Kidney (tissue), 14 donors: ENCODE data around the gene MAEA. TPM values are rescaled to one million over a fixed set of nuclear protein-coding genes. Genes with fewer than 3 reads are reported as not detected.

Experiments used
- DNase-seq, 5 donors: peaks; one replicate each; pipeline ENCODE4 v3.0.0-alpha.2; 2013 to 2020
- FAIRE-seq: peaks from 2 replicates; lab custom pipeline; 2012; peaks lifted over from hg19 to GRCh38; lab: Jason Lieb, UNC
- H3K27ac ChIP-seq, 2 donors: one replicate each; pipeline ENCODE4 v1.7.0; 2013; ENCODE audit warnings: low read depth in 2 of 2, low read length in 2 of 2, inconsistent platforms in 1 of 2
- H3K27me3 ChIP-seq: one replicate; pipeline ENCODE4 v1.7.1; 2013; ENCODE audit warnings: low read length, inconsistent platforms; ENCODE audit not compliant: control insufficient read depth, insufficient read depth
- H3K36me3 ChIP-seq, 3 donors: one replicate each; pipeline versions ENCODE4 v1.7.0 to v1.7.1; 2013; ENCODE audit warnings: low read length in 3 of 3, control low read depth in 1 of 3, inconsistent platforms in 1 of 3; ENCODE audit not compliant: insufficient read depth in 3 of 3, control insufficient read depth in 2 of 3
- H3K4me1 ChIP-seq, 3 donors: one replicate each; pipeline versions ENCODE4 v1.7.0 to v1.7.1; 2013; ENCODE audit warnings: low read length in 3 of 3, inconsistent platforms in 1 of 3, low read depth in 1 of 3; ENCODE audit not compliant: control insufficient read depth in 2 of 3, insufficient read depth in 2 of 3
- H3K4me3 ChIP-seq, 3 donors: one replicate each; pipeline versions ENCODE4 v1.7.0 to v1.8.1; 2013; ENCODE audit warnings: low read length in 3 of 3, control low read depth in 1 of 3, inconsistent platforms in 1 of 3
- H3K9ac ChIP-seq, 3 donors: one replicate each; pipeline versions ENCODE4 v1.7.0 to v1.7.1; 2013; ENCODE audit warnings: low read length in 3 of 3, control low read depth in 1 of 3, inconsistent platforms in 1 of 3
- H3K9me3 ChIP-seq, 3 donors: one replicate each; pipeline versions ENCODE4 v1.7.0 to v1.7.1; 2013; ENCODE audit warnings: low read length in 3 of 3, control low read depth in 1 of 3, inconsistent platforms in 1 of 3; ENCODE audit not compliant: control insufficient read depth in 2 of 3, insufficient read depth in 1 of 3
- CTCF ChIP-seq: IDR thresholded peaks from 3 replicates; pipeline ENCODE4 v1.5.1; 2012; ENCODE audit warnings: mild to moderate bottlenecking, moderate library complexity, borderline replicate concordance; ENCODE audit not compliant: insufficient read depth; ENCODE audit errors: extremely low read depth
- intact Hi-C: fragments of 100-400 bp; cut with DNase I; formaldehyde crosslinking; loops from one replicate; pipeline ENCODE4 v1.11.1; 2022
- polyA plus RNA-seq: library from polyadenylated mRNA; stranded (reverse); fragments of 350-450 nt; fragmentation: Illumina TruSeq; extraction: RNeasy Lipid Tissue Mini Kit (QIAGEN cat#74804); gene quantifications from one replicate; pipeline ENCODE4 v1.2.3, GENCODE V29; 2014; ENCODE audit warnings: low read depth, low replicate concordance; ENCODE audit not compliant: insufficient read depth
- total RNA-seq: library from RNA; stranded (reverse); fragmentation: NEBNext Ultra II Directional; extraction: Animal tissue kit (Norgen Biotek cat#: 25700); gene quantifications from one replicate; pipeline ENCODE4 v1.2.1, GENCODE V29; 2021
- donor health status: control.
- donor health status: control.
- donor health status: control.
- donor health status: control.
- donor health status: control.
- donor health status: DM: yes; HTN: yes; CAD: no.
- donor health status: Normal renal cell carcinoma (clear cell type).

Gene MAEA
- total and polyA plus RNA-seq, 2 donors from 2014 or later, result 65.0 to 75.2 TPM

DNA sequence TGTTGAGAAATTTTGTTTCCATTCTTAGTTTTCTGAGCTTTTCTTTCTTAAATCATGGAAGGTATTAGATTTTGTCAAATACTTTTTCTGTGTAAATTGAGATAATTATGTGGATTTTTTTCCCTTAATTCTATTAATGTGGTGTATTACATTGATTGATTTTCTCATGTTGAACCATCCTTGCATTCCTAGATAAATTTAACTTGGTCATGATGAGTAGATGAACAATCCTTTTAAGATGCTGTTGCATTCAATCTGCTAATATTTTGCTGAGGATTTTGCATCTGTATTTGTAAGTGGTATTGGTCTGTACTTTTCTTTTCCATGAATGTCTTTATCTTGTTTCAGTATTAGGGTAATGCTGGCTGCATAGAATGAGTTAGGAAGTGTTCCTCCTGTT, 20.5 kb upstream of the MAEA start:
- TF ChIP-seq CTCF, result no peak
- Histone ChIP-seq H3K9ac (no peak overlapping the region), H3K36me3 (no peaks in the 10 kb centered on the region), H3K4me1 (no peaks in the 10 kb centered on the region), H3K27ac (no peak overlapping the region), H3K9me3 (peaks cover 0 to 4% (median 0%) of the 10 kb centered on the region in 3 donors), H3K27me3 (no peaks in the 10 kb centered on the region), H3K4me3 (no peak overlapping the region)
- no peak for FAIRE-seq
- DNase-seq, result no peak
- intact Hi-C loops, result loop anchor here (10.0 kb wide), 1 partner anchor 134 kb away; no protein-coding TSS in a partner anchor

DNA sequence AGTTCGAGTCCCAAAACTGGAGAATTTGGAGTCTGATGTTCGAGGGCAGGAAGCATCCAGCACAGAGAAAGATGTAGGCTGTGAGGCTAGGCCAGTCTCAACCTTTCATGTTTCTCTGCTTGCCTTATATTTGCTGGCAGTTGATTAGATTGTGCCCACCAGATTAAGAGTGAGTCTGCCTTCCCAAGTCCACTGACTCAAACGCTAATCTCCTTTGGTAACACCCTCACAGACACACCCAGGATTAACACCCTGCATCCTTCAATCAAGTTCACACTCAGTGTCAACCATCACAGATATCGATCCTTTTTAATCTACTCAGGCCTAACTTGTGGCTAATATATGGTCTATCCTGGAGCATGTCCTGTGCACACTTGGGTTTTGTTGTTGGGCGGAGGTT, 18.0 kb upstream of the MAEA start:
- Histone ChIP-seq H3K9me3 (peaks cover 0 to 4% (median 0%) of the 10 kb centered on the region in 3 donors), H3K36me3 (no peaks in the 10 kb centered on the region), H3K4me1 (no peaks in the 10 kb centered on the region), H3K27ac (no peak overlapping the region), H3K27me3 (no peaks in the 10 kb centered on the region), H3K4me3 (no peak overlapping the region), H3K9ac (no peak overlapping the region)
- FAIRE-seq (no peak), DNase-seq (no peak)
- intact Hi-C loops, result no loop called here
- TF ChIP-seq CTCF, result no peak

GRCh38 chr4:1274871-1275270, 14.8 kb upstream of the MAEA start:
- intact Hi-C loops, result no loop called here
- no peak for TF ChIP-seq CTCF
- DNase-seq (no peak), FAIRE-seq (no peak)
- H3K27me3 ChIP-seq, result no peaks in the 10 kb centered on the region
- no peak overlapping the region for H3K27ac ChIP-seq
- H3K36me3 ChIP-seq, result no peaks in the 10 kb centered on the region
- no peak overlapping the region for H3K9ac ChIP-seq
- no peak overlapping the region for H3K4me3 ChIP-seq
- H3K9me3 ChIP-seq, result no peaks in the 10 kb centered on the region
- no peaks in the 10 kb centered on the region for H3K4me1 ChIP-seq

GRCh38 chr4:1276984-1277383, 12.7 kb upstream of the MAEA start:
- Histone ChIP-seq H3K9me3 (no peaks in the 10 kb centered on the region), H3K4me1 (no peaks in the 10 kb centered on the region), H3K9ac (no peak overlapping the region), H3K4me3 (no peak overlapping the region), H3K36me3 (no peaks in the 10 kb centered on the region), H3K27ac (no peak overlapping the region), H3K27me3 (no peaks in the 10 kb centered on the region)
- DNase-seq, result no peak
- TF ChIP-seq CTCF, result no peak
- FAIRE-seq, result no peak
- intact Hi-C loops, result no loop called here
